HepG2 (cell line): ENCODE measurements around the gene DNAJC4.

Experiments
- CTCF ChIP-seq: sonication (generic); formaldehyde crosslinking; IDR thresholded peaks from 2 replicates; pipeline ENCODE4 v1.5.0; 2020; ENCODE audit warnings: mild to moderate bottlenecking, missing genetic modification reagents, moderate library complexity
- DNMT1 ChIP-seq: sonication (generic); formaldehyde crosslinking; IDR thresholded peaks from 2 replicates; pipeline ENCODE4 v1.5.1; 2020; ENCODE audit warnings: mild to moderate bottlenecking, missing genetic modification reagents
- GATAD2A ChIP-seq: IDR thresholded peaks from 2 replicates; pipeline ENCODE4 v1.6.1; 2016
- REST ChIP-seq, 2 experiments: IDR thresholded peaks; 2 replicates each; pipeline ENCODE4 v1.6.1; 2011 to 2012; ENCODE audit warnings: low read length in 2 of 2, borderline replicate concordance in 1 of 2, low read depth in 1 of 2, mild to moderate bottlenecking in 1 of 2, moderate library complexity in 1 of 2
- TCF7L2 ChIP-seq: IDR thresholded peaks from 2 replicates; pipeline ENCODE4 v1.6.1; 2011; ENCODE audit warnings: mild to moderate bottlenecking, low read depth, low read length, moderate library complexity
- ZKSCAN1 ChIP-seq: fragments of 150-350 bp; IDR thresholded peaks from 2 replicates; pipeline ENCODE4 v1.6.1; 2014; ENCODE audit warnings: low read length

- TF ChIP-seq ZKSCAN1 (no peak), CTCF (CRISPR knock-in tag) (no peak), REST (IDR thresholded peaks at IDR 0.05; ENCODE audit: borderline replicate concordance in 1 of 2, low read depth in 1 of 2, low read length in 2 of 2) (peak in 1 of 2 experiments; percentile 71; a peak in 1 of 4 replicates), GATAD2A (CRISPR knock-in tag) (peak; percentile 36; the same call in 1 of the 2 replicates), TCF7L2 (no peak), DNMT1 (CRISPR knock-in tag) (peak; percentile 80)
Measured at GRCh38 chr11:64240435-64241240, 10.3 kb downstream of the DNAJC4 start, which contains the start of gene FKBP2.
